Activated T-helper 1 cell treated with Interleukin-2 at 50 U/mL for 16 hours (primary cell): Measurements from ENCODE around the gene JSRP1.

Experiments used
- DNase-seq: peaks from one replicate; pipeline ENCODE4 v3.0.0-alpha.2; 2020; ENCODE audit warnings: low read depth

The JSRP1 gene, protein sequence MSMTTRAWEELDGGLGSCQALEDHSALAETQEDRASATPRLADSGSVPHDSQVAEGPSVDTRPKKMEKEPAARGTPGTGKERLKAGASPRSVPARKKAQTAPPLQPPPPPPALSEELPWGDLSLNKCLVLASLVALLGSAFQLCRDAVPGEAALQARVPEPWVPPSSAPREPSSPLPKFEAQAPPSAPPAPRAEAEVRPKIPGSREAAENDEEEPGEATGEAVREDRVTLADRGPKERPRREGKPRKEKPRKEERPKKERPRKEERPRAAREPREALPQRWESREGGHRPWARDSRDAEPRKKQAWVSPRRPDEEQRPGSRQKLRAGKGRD

DNA sequence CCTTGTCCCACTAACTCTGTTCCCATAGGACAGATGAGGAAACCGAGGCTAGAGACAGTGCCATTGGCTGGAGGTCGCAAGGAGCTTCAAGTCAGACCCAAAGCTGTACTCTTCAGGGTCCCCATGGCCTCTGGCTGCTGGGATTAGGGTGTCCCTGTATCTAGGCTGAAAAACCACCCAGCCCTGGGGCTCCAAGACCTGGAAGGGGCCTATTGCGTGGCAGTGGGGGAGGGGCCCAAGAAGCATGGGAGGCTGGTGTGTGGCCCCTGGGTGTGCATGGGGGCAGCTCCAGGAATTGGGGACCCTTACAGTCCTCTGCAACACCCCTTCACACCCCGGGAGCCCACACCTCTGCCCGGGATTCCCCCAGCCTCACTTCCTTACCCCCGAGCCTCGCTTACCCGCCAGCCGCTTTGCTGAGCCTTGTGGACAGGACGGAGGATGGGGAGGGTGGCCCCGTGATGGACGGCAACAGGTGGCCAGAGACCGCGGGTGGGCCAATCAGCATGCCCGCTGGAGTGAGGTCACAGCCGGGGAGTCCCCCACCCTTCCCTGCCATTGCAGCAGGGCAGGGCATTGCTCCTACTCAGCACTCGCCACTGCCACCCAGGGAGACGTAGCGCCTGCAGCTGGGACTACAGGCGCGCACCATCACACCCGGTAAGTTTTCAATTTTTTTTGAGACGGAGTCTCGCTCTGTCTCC is at the start of gene JSRP1:
TSS of gene JSRP1 (minus strand) at position 436 of the 704 bp plus-strand sequence. CDS start 1,103 bp downstream, outside the sequence.
- DNase-seq = no peak

DNA sequence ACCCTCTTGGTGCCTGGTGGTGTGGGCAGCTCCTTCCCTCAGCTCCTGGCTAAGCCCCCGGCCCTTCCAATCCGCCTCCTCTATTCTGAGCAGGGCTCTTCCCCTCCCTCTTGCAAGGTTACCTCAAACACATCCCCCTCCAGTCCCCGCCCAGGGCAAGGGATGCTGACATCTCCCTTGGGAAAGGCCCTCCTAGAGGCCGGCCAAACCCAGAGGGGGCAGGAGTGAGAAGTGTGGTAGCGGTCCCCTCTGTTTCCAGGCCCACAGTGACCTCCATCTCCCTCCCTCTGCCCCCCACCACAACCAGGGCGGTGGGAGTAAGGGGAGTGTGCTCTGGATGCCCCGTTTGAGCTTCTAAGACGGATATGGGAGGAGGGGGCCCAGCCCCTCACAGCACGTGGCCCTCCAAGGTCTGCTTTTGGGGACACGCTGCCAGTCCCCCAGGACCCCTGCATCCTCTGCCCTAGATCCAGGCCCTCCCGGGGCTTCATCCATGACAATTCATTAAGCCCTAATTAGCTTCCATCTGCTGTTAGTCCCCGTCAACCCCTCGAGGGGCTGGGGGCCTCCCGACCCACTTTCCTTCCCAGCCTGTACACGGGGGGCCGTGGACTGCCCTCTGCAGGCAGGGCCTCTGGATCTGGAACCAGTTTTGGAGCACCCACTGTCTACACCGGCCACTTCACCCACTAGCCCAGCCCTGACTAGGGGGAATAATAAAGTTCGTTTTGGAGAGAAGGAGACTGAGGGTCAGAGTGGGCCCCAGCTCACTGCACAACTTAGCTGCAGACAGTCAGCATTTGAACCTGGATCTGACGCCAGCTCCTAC is 49.4 kb upstream of the JSRP1 start:
- DNase-seq = no peak

- no peak for DNase-seq
Observed at GRCh38 chr19:2303211-2303798, 47.1 kb upstream of the JSRP1 start.

- DNase-seq = no peak
Observed at GRCh38 chr19:2302319-2303210, 46.3 kb upstream of the JSRP1 start.

DNA sequence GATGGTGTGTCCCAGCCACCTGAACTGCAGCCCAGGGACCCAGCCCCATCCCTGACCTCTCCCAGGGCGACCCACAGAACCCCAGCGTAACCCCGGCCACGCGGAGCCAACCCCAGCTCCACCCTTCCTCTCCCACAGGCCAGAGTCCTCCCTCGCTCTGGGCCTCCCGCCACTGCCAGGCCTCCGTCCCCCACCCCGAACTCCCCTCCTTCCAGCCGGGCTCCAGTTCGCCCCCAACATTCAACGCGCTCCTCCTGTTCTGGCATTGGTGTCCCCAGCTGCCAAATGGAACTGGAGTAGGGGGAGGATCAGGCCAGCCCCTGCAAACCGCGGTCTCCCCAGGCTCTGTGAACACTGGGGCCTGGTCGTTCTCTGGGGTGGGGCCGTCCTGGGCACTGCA is 44.3 kb upstream of the JSRP1 start:
- DNase-seq = no peak

DNA sequence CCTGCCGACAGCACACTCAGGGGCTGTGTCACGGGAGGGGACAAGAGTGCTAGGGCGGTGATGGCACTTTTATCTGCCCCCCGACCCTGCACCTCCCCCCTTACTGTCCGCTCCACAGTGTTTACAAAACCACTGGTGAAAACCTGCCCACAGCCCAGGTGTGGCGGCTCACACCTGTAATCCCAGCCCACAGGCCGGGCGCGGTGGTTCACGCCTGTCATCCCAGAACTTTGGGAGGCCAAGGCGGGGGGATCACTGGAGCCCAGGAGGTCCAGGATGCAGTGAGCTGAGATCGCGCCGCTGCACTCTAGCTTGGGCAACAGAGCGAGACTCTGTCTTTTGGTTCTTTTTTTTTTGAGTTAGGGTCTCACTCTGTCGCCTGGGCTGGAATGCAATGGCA is 39.9 kb upstream of the JSRP1 start:
- no peak for DNase-seq

DNA sequence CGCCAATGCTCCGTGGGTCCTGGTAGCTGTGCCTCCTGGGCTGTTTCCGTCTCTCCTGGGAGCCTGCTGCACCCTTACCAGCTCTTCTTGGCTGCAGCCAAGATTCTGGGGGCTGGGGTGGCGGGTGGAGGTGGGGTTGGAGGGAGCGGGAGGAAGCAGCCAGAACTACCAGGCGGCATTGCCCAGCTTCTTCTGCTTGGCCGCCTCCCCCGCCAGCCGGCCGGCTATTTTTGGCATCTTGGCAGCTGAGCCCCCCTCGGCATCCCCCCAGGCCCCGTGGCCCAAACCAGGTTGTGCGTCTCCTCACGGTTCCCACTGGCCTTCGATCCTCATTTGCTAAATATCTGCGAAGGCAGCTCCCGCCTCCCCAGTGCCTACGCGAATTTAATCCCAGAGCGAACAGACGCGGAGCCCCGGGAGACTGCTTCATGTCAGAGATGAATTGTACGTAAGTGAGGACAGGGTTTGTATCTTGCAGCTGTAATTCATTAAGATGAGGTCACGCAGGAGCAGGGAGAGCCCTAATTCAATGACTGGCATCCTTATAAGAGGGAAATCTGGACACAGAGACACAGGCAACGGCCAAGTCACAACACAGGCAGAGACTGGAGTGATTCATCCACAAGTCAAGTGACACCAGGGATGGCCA is 38.6 kb upstream of the JSRP1 start:
- DNase-seq = no peak

- no peak for DNase-seq
Observed at GRCh38 chr19:2291185-2291751, 35.1 kb upstream of the JSRP1 start.

DNA sequence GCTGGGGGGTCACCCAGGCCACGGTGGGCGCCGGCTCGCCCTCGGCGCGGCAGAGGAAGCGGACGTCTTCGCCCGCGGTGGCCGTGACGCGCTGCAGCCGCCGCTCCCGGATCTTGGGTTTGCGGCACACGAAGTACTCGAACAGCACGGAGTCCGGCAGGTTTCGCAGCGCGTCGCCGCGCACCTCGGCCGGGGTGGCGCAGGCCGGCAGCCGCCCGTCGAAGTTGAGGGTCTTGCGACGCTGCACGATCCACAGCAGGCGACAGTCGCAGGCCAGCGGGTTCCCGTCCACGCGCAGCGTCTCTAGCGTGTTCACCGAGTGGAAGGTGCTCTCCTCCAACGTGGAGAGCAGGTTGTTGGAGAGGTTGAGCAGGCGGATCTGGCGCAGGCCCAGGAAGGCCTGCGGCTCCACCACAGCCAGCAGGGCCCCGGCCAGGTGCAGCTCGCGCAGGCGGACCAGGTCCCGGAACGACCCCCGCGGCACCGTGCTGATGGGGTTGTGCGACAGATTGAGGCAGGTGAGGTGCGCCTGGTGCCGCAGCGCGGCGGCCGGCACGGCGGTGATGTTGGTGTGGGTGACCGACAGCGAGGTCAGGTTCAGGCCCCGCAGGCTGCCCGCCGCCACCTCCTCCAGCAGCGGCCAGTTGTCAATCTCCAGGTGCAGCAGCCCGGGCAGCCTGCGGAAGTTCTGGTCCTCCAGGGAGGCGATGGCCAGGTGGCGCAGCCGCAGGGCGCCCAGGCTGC is 34.4 kb upstream of the JSRP1 start:
- no peak for DNase-seq

GRCh38 chr19:2289714-2290435 is 33.7 kb upstream of the JSRP1 start:
- DNase-seq = peak; percentile 61

- DNase-seq = no peak
Observed at GRCh38 chr19:2288818-2289713, 32.8 kb upstream of the JSRP1 start.

GRCh38 chr19:2288338-2288817 is 32.2 kb upstream of the JSRP1 start:
- DNase-seq = no peak

- DNase-seq = no peak
Observed at GRCh38 chr19:2287585-2288337, 31.5 kb upstream of the JSRP1 start.

GRCh38 chr19:2286402-2287140 is 30.4 kb upstream of the JSRP1 start:
- DNase-seq = no peak

DNA sequence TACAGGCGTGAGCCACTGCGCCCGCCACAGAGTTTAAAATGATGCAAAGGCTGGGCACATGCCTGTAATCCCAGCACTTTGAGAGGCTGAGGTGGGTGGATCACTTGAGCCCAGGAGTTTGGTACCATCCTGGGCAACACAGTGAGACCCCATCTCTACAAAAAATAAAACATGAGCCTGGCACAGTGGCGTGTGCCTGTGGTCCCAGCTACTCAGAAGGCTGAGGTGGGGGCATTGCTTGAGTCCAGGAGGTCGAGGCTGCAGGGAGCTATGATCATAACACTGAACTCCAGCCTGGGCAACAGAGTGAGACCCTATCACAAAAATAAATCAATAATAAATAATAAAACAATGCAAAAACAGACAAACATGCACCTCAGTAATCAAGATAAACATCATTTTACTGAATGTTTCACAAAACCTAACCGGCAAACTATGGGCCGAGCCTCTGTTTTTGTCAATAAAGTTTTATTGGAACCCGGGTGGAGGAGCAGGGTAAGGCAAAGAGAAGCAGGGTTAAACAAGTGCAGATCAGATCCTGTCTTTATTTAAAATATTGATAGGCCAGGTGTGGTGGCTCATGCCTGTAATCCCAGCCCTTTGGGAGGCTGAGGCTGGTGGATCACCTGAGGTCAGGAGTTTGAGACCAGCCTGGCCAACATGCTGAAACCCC is 27.8 kb upstream of the JSRP1 start:
- no peak for DNase-seq

- no peak for DNase-seq
Observed at GRCh38 chr19:2282862-2283237, 26.6 kb upstream of the JSRP1 start.
